LNCAP (cell line): ENCODE measurements around the gene PAX5.

Source experiments
- TF ChIP-seq, protein P1 (sequence below): fragments of 450-650 bp; IDR thresholded peaks from 2 replicates; pipeline ENCODE4 v1.5.1; 2017; ENCODE audit warnings: mild to moderate bottlenecking

PAX5 gene

DNA sequence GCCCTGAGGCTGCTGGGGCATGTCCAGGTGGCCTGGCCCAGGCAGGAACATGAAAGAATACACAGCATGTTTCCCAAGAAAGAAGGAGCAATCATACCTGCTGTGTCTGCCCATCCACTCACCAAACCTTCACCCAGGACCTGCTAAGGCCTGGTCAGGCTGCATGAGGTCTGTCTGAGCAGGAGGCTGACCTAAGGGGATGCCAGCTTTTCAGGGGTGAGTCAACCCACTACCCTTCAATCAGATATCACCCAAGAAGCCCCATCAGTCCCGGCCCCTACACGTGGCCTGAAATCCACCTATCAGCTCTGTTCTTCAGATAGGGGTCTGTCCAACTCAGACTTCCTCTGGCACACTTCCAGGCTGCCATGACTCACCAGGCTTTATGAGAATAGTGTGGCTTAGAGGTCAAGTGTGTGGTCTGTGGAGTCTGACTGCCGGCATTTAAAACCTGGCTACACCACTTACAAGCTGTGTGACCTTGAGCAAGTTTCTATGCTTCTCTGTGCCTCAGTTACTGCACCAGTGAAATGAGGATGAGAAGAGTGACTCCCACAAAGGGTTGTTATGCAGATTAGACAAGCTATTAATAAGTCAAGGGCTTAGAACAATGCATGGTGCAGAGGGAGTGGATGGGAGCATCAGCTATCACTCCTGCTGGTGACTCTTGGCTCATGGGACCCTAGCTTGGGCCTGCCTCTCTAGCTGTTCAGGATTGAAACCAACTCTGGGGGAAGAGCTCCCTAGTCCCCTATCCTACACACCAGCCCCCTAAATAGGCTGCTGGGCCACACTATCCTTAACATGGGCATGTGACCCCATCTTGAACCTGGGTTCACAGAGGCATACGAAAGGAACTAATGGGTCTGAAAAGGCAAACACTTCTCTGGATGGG is 130.3 kb downstream of the PAX5 start:
- TF ChIP-seq, protein P1, sequence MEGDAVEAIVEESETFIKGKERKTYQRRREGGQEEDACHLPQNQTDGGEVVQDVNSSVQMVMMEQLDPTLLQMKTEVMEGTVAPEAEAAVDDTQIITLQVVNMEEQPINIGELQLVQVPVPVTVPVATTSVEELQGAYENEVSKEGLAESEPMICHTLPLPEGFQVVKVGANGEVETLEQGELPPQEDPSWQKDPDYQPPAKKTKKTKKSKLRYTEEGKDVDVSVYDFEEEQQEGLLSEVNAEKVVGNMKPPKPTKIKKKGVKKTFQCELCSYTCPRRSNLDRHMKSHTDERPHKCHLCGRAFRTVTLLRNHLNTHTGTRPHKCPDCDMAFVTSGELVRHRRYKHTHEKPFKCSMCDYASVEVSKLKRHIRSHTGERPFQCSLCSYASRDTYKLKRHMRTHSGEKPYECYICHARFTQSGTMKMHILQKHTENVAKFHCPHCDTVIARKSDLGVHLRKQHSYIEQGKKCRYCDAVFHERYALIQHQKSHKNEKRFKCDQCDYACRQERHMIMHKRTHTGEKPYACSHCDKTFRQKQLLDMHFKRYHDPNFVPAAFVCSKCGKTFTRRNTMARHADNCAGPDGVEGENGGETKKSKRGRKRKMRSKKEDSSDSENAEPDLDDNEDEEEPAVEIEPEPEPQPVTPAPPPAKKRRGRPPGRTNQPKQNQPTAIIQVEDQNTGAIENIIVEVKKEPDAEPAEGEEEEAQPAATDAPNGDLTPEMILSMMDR = no peak

DNA sequence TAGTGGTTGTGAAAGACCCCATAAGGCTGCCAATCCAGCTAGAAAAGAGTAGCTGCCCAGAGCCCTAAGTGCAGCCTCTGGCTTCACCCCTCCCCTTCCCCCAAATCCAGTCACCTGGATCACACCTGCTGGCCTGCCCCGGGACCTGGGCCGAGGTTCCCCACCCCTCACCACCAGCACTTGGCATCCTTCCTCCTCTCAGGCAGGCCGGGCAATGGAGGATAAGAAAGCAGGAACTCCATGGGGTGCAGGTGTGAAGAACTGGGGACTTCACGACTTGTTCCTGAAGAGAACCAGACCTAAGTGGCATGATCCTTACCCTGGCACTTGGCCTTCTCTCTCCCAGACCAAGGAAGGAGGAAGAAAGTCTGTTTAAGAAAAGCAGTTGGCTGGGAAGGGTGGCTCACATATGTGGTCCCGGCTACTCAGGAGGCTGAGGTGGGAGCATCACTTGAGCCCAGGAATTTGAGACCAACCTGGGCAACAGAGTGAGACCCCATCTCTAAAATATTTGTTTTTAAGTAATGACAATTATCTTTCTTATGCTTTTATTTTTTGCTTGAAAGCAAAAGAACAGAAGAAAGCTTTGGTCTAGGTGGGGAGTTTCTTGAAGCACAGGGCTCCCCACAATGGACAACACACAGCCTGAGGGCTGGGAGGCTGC is 131.1 kb downstream of the PAX5 start:
- TF ChIP-seq, protein P1 = no peak

DNA sequence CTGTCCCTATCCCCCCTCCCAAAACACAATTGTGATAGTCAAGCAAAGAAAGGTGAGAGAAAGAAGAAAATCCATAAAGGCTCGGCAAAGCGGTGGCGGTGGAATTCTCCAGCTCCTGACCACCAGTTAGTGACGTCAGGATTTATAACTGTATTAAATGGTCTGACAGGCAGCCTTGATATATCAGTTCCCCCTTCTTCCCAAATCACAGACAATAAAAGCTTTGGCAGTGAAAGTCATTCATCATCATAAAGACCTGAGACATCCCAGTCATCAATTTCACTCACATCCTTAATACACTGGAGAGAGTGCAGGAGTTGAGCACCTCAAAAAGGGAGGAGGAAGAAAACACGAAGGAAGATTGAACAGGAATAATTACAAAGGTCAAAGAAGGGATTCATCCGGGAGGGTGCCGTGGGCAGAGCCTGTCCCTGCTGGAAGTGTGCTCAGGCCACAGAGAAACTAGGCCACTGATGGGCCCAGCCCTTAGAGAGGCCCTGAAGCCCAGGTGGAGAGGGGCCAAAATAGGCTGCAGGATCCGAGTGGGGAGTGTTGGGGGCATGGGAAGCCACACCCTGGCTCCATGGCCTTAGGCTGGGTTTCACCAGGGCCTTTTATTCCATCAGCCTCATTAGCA is 131.9 kb downstream of the PAX5 start:
- TF ChIP-seq, protein P1 = no peak

DNA sequence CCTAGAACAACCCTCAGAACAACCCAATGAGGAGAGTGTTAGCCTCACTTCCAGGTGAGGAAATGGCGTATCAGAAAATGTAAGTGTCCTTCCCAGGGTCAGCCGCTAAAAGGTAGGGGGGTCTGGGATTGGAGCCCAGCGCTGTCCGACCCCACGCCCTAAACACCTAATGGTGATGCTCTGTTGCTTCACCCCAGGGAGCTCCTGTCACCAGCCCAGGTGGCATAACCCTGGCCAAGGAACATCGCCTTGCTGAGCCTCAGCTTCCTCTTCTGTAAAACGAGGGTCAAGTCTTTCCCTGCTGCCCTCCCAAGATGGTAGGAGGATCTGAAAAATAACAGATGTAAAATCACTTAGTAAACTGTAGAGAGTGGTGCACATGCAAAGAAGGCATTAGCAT is 132.5 kb downstream of the PAX5 start:
- TF ChIP-seq, protein P1 = no peak

DNA sequence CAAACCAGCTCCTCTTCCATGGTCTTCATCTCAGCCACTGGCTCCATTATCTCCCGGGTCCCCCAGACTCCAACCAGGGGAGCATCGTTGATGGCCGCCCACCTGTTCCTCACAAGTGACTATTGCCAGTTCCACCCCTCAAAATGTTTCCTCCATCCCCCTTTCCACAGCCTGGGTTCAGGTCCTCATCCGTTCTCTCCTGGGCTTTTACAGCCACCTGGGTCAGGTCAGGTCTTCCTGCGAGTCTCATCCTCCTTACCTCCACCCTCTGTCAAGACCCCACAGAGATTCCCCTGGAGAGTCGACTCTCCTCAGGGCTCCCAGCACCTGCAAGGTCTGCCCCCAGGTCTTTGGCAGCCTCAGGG is 133.2 kb downstream of the PAX5 start:
- TF ChIP-seq, protein P1 = no peak

DNA sequence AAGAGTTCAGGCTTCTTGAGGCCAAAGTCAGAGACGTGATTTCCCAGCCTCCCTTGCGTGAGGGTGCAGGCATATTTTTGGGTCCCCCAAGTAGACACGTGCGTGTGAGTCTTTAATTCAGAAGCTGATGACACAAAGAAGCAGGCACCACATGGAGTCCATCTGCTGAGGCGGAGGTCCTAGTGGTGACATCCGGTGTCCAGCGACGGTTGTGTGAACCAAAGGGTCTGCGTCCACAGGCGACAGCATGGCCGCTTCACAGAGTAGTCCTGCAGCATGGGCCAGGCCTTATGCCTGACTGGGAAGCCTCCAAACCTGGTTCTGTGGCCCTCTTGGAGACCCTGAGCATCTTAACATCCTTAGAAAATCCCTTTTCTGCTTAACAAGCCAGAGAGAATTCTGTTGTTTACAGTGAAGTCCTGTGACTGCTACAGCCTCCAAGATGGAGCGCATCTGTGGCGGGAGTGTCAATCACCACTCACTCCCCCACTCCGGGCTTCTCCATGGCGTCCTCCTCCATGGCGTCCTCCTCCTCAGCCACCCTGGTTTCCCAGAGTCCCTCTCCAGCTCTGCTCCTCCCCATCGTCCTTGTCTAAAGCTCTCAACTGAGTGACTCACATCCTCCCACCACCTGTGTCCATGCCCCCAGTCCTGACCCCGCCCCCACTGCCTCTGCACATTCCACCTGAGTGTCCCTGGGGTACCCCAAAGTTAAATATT is 133.8 kb downstream of the PAX5 start:
- TF ChIP-seq, protein P1 = no peak

DNA sequence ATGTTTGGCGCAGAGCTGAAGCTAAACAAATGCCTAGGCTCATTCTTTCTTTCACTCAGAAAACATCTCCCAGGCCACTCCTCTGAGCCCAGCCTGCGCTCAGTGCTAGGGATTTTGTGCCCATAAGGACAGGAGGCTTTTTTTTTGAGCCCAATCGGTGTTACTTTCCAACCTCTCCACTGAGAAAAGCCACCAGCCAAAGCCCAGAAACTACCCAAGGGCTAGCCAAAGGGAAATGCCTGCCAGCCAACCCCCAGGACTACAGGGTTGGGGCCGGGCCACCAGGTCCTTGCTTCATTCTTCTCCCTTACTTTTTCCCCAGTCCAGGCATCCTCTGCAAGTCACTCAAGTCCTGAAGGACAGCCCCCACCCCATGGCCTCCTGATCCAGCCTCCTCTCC is 134.7 kb downstream of the PAX5 start:
- TF ChIP-seq, protein P1 = no peak
